Mammary epithelial cell (primary cell): ENCODE results near the gene MYCBP.

Experiments used
- EZH2 ChIP-seq: IDR thresholded peaks from 2 replicates; pipeline ENCODE4 v1.6.1; 2012; ENCODE audit warnings: low read length, inconsistent platforms, borderline replicate concordance
- TF ChIP-seq, protein P1 (sequence below), 2 donors: IDR thresholded peaks in 1 of 2; conservative IDR thresholded peaks in 1 of 2; 2 replicates each; pipeline ENCODE4 v1.5.1; 2011 to 2012; ENCODE audit warnings: inconsistent platforms in 2 of 2, low read length in 2 of 2, mild to moderate bottlenecking in 2 of 2, control low read depth in 1 of 2, low read depth in 1 of 2; ENCODE audit not compliant: insufficient read depth in 1 of 2; ENCODE audit errors: extremely low read depth in 1 of 2

- TF ChIP-seq, protein P1, sequence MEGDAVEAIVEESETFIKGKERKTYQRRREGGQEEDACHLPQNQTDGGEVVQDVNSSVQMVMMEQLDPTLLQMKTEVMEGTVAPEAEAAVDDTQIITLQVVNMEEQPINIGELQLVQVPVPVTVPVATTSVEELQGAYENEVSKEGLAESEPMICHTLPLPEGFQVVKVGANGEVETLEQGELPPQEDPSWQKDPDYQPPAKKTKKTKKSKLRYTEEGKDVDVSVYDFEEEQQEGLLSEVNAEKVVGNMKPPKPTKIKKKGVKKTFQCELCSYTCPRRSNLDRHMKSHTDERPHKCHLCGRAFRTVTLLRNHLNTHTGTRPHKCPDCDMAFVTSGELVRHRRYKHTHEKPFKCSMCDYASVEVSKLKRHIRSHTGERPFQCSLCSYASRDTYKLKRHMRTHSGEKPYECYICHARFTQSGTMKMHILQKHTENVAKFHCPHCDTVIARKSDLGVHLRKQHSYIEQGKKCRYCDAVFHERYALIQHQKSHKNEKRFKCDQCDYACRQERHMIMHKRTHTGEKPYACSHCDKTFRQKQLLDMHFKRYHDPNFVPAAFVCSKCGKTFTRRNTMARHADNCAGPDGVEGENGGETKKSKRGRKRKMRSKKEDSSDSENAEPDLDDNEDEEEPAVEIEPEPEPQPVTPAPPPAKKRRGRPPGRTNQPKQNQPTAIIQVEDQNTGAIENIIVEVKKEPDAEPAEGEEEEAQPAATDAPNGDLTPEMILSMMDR (conservative IDR thresholded peaks at IDR 0.05 in 1 of 2, IDR thresholded peaks at IDR 0.05 in 1 of 2; ENCODE audit: extremely low read depth in 1 of 2, insufficient read depth in 1 of 2, low read depth in 1 of 2, low read length in 2 of 2), result no peak
- no peak for TF ChIP-seq EZH2
Measured at GRCh38 chr1:38833146-38833545, 40.0 kb downstream of the MYCBP start.
